GM12878 (cell line): ENCODE results near the gene CEND1. TPM values are rescaled to one million over a fixed set of nuclear protein-coding genes. Genes with fewer than 3 reads are reported as not detected.

Experiments
- ATF7 ChIP-seq: fragments of 450-650 bp; IDR thresholded peaks from 2 replicates; pipeline ENCODE4 v1.6.1; 2016; ENCODE audit warnings: low read depth, mild to moderate bottlenecking
- BACH1 ChIP-seq: fragments of 450-650 bp; IDR thresholded peaks from 2 replicates; pipeline ENCODE4 v1.6.1; 2017; ENCODE audit warnings: mild to moderate bottlenecking, borderline replicate concordance
- BHLHE40 ChIP-seq, 2 experiments: fragments of 450-650 bp in 1 of 2; IDR thresholded peaks; 2 replicates each; pipeline ENCODE4 v1.6.1; 2011 to 2017; ENCODE audit warnings: low read depth in 2 of 2, borderline replicate concordance in 1 of 2, improper control_type of control experiment in 1 of 2, low read length in 1 of 2, mild to moderate bottlenecking in 1 of 2
- BRCA1 ChIP-seq: IDR thresholded peaks from 2 replicates; pipeline ENCODE4 v1.6.1; 2011; ENCODE audit warnings: low read depth, low read length, improper control_type of control experiment
- CBFB ChIP-seq: IDR thresholded peaks from 2 replicates; pipeline ENCODE4 v1.6.1; 2016; ENCODE audit warnings: antibody characterized with exemption, low read depth
- CEBPB ChIP-seq, 2 experiments: fragments of 150-350 bp in 1 of 2; IDR thresholded peaks; 2 replicates each; pipeline ENCODE4 v1.6.1; 2012 to 2014; ENCODE audit warnings: low read depth in 2 of 2, low read length in 2 of 2, borderline replicate concordance in 1 of 2, inconsistent platforms in 1 of 2
- CREM ChIP-seq: IDR thresholded peaks from 2 replicates; pipeline ENCODE4 v1.6.1; 2014; ENCODE audit warnings: antibody characterized with exemption, low read depth
- FOXM1 ChIP-seq: IDR thresholded peaks from 2 replicates; pipeline ENCODE4 v1.6.1; 2012; ENCODE audit warnings: low read depth, mild to moderate bottlenecking, inconsistent platforms, low read length, moderate library complexity
- GATAD2B ChIP-seq: fragments of 450-650 bp; conservative IDR thresholded peaks from 2 replicates; pipeline ENCODE4 v1.6.1; 2017; ENCODE audit warnings: low read depth, mild to moderate bottlenecking, moderate library complexity
- HDAC6 ChIP-seq: fragments of 200-600 bp; sonication (generic); IDR thresholded peaks from one replicate; pipeline ENCODE4 v1.8.0; 2017; ENCODE audit warnings: antibody characterized with exemption; ENCODE audit not compliant: unreplicated experiment
- MYB ChIP-seq: fragments of 150-350 bp; IDR thresholded peaks from 2 replicates; pipeline ENCODE4 v1.6.1; 2014; ENCODE audit warnings: mild to moderate bottlenecking, low read depth, low read length, borderline replicate concordance
- NBN ChIP-seq: fragments of 450-650 bp; IDR thresholded peaks from 2 replicates; pipeline ENCODE4 v1.6.1; 2016
- NFYB ChIP-seq: IDR thresholded peaks from 2 replicates; pipeline ENCODE4 v1.6.1; 2011; ENCODE audit warnings: low read depth, mild to moderate bottlenecking, low read length, improper control_type of control experiment, moderate library complexity; ENCODE audit not compliant: insufficient read depth
- PML ChIP-seq: IDR thresholded peaks from 2 replicates; pipeline ENCODE4 v1.6.1; 2012; ENCODE audit warnings: low read length, inconsistent platforms
- RCOR1 ChIP-seq: conservative IDR thresholded peaks from 2 replicates; pipeline ENCODE4 v1.6.1; 2012; ENCODE audit warnings: low read depth, low read length, improper control_type of control experiment
- RFX5 ChIP-seq: IDR thresholded peaks from 2 replicates; pipeline ENCODE4 v1.6.1; 2011; ENCODE audit warnings: low read depth, low read length, improper control_type of control experiment
- SIN3A ChIP-seq: IDR thresholded peaks from 2 replicates; pipeline ENCODE4 v1.6.1; 2012; ENCODE audit warnings: low read depth, low read length, improper control_type of control experiment
- SIX5 ChIP-seq: IDR thresholded peaks from 2 replicates; pipeline ENCODE4 v1.6.1; 2011; ENCODE audit warnings: mild to moderate bottlenecking, low read depth, low read length, moderate library complexity; ENCODE audit not compliant: severe bottlenecking
- SMAD5 ChIP-seq: IDR thresholded peaks from 2 replicates; pipeline ENCODE4 v1.6.1; 2016; ENCODE audit warnings: antibody characterized with exemption, low read depth
- SPI1 ChIP-seq: IDR thresholded peaks from 2 replicates; pipeline ENCODE4 v1.6.1; 2011; ENCODE audit warnings: low read depth, mild to moderate bottlenecking, low read length, moderate library complexity, borderline replicate concordance; ENCODE audit not compliant: insufficient read depth
- WRNIP1 ChIP-seq: IDR thresholded peaks from 2 replicates; pipeline ENCODE4 v1.6.1; 2011; ENCODE audit warnings: low read depth, low read length, improper control_type of control experiment, borderline replicate concordance
- ZNF207 ChIP-seq: fragments of 450-650 bp; IDR thresholded peaks from 2 replicates; pipeline ENCODE4 v1.6.1; 2014; ENCODE audit warnings: antibody characterized with exemption, mild to moderate bottlenecking, borderline replicate concordance
- ZNF217 ChIP-seq: fragments of 450-650 bp; IDR thresholded peaks from 2 replicates; pipeline ENCODE4 v1.6.1; 2017; ENCODE audit warnings: antibody characterized with exemption, mild to moderate bottlenecking
- ZNF384 ChIP-seq: IDR thresholded peaks from 2 replicates; pipeline ENCODE4 v1.6.1; 2012; ENCODE audit warnings: low read depth, mild to moderate bottlenecking, low read length, improper control_type of control experiment, borderline replicate concordance
- polyA plus RNA-seq, 11 experiments: library from polyadenylated mRNA; depleted of rRNA in 4 of 11; unstranded in 6 of 11; stranded (reverse) in 5 of 11; fragments of >200 nt; fragmentation: Nextera tagmentation in 4 of 11; fragmentation: Illumina TruSeq in 1 of 11; extraction: Ambion mirVana in 4 of 11; extraction: Trizol in 1 of 11; gene quantifications; 1 replicate in 1 of 11; 2 replicates in 10 of 11; pipeline versions ENCODE4 v1.2.1 to v1.2.3, GENCODE V29; 2011 to 2016; ENCODE audit warnings: inconsistent platforms in 2 of 11, missing spikeins in 2 of 11, low read depth in 1 of 11
- total RNA-seq, 4 experiments: library from RNA; depleted of rRNA in 3 of 4; stranded (reverse); fragments of >200 nt in 3 of 4; fragmentation: Illumina TruSeq in 1 of 4; extraction: Trizol in 1 of 4; gene quantifications; 2 replicates each; pipeline versions ENCODE4 v1.2.1 to v1.2.3, GENCODE V29; 2013 to 2021
- TF ChIP-seq, protein P1 (sequence below): fragments of 150-350 bp; IDR thresholded peaks from 2 replicates; pipeline ENCODE4 v1.6.1; 2014; ENCODE audit warnings: mild to moderate bottlenecking, low read depth, low read length
- TF ChIP-seq, protein P2 (sequence below): IDR thresholded peaks from 2 replicates; pipeline ENCODE4 v1.6.1; 2011; ENCODE audit warnings: mild to moderate bottlenecking, low read depth, low read length, moderate library complexity; ENCODE audit not compliant: insufficient replicate concordance
- TF ChIP-seq, protein P3 (sequence below): fragments of 450-650 bp; IDR thresholded peaks from 2 replicates; pipeline ENCODE4 v1.6.1; 2017; ENCODE audit warnings: low read depth, mild to moderate bottlenecking, moderate library complexity
- TF ChIP-seq, protein P4 (sequence below): IDR thresholded peaks from 2 replicates; pipeline ENCODE4 v1.6.1; 2011; ENCODE audit warnings: low read depth, low read length, improper control_type of control experiment, borderline replicate concordance

The CEND1 gene
- total and polyA plus RNA-seq, 10 of the 15 experiments (the other 5 are each of a cell fraction or from before 2014, with no cell fraction given) = 0.31 to 13.6 (median 7.2) TPM; not detected in 1

DNA sequence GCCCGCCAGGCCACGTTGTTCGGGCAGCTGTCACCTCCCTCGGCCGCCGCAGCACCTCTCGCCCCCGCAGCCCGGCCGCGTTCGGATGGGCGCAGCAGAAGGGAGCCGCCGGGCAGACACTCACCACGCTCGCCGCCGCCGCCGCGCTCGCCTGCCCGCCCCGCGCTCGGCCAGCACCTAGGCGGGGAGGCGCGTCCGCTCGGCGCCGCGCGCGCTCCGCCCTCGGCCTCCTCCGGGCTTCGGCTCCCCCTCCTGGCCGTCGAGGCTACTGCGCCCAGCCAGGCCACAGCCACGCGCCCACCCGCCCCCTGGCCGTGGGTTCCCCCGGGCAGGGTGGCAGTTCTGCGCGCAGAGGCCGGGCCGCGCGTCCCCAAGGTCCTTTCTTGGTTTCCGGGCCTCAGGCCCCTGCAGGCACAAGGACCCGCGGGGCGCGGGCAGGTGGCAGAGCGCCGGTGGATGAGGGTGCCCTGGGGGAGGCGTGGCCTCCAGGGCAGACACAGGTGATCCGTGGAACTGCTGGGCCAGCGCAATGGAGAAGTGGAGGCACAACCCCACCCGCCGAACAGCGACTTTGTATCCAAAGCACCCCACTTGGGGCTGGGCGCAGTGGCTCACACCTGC lies 8.3 kb upstream of the CEND1 start, which contains the start of gene SLC25A22 (continued):
- no peak for TF ChIP-seq MYB
- no peak for TF ChIP-seq CEBPB (IDR thresholded peaks at IDR 0.05; ENCODE audit: borderline replicate concordance in 1 of 2, low read depth in 2 of 2, low read length in 2 of 2)
- TF ChIP-seq, protein P1, sequence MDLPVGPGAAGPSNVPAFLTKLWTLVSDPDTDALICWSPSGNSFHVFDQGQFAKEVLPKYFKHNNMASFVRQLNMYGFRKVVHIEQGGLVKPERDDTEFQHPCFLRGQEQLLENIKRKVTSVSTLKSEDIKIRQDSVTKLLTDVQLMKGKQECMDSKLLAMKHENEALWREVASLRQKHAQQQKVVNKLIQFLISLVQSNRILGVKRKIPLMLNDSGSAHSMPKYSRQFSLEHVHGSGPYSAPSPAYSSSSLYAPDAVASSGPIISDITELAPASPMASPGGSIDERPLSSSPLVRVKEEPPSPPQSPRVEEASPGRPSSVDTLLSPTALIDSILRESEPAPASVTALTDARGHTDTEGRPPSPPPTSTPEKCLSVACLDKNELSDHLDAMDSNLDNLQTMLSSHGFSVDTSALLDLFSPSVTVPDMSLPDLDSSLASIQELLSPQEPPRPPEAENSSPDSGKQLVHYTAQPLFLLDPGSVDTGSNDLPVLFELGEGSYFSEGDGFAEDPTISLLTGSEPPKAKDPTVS = no peak
- 0 out of 2 replicates have a peak, but pooled peaks have one; percentile 39 for TF ChIP-seq ZNF217
- TF ChIP-seq SMAD5 = no peak
- no peak for TF ChIP-seq RFX5
- no peak for TF ChIP-seq NFYB
- peak; percentile 73 for TF ChIP-seq GATAD2B
- TF ChIP-seq SPI1 = no peak
- TF ChIP-seq HDAC6 = no peak
- TF ChIP-seq CBFB = no peak
- TF ChIP-seq, protein P2, sequence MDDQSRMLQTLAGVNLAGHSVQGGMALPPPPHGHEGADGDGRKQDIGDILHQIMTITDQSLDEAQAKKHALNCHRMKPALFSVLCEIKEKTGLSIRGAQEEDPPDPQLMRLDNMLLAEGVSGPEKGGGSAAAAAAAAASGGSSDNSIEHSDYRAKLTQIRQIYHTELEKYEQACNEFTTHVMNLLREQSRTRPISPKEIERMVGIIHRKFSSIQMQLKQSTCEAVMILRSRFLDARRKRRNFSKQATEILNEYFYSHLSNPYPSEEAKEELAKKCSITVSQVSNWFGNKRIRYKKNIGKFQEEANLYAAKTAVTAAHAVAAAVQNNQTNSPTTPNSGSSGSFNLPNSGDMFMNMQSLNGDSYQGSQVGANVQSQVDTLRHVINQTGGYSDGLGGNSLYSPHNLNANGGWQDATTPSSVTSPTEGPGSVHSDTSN = no peak
- TF ChIP-seq, protein P3, sequence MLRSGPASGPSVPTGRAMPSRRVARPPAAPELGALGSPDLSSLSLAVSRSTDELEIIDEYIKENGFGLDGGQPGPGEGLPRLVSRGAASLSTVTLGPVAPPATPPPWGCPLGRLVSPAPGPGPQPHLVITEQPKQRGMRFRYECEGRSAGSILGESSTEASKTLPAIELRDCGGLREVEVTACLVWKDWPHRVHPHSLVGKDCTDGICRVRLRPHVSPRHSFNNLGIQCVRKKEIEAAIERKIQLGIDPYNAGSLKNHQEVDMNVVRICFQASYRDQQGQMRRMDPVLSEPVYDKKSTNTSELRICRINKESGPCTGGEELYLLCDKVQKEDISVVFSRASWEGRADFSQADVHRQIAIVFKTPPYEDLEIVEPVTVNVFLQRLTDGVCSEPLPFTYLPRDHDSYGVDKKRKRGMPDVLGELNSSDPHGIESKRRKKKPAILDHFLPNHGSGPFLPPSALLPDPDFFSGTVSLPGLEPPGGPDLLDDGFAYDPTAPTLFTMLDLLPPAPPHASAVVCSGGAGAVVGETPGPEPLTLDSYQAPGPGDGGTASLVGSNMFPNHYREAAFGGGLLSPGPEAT = no peak
- TF ChIP-seq SIX5 = no peak
- TF ChIP-seq ZNF207 = no peak
- TF ChIP-seq BACH1 = peak; percentile 93
- no peak for TF ChIP-seq ZNF384
- TF ChIP-seq BHLHE40 (IDR thresholded peaks at IDR 0.05; ENCODE audit: borderline replicate concordance in 1 of 2, low read depth in 2 of 2, low read length in 1 of 2) = peak in 1 of 2 experiments; percentile 29; a peak in 1 of 4 replicates
- TF ChIP-seq NBN = no peak
- TF ChIP-seq, protein P4, sequence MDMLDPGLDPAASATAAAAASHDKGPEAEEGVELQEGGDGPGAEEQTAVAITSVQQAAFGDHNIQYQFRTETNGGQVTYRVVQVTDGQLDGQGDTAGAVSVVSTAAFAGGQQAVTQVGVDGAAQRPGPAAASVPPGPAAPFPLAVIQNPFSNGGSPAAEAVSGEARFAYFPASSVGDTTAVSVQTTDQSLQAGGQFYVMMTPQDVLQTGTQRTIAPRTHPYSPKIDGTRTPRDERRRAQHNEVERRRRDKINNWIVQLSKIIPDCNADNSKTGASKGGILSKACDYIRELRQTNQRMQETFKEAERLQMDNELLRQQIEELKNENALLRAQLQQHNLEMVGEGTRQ = no peak
- no peak for TF ChIP-seq SIN3A
- no peak for TF ChIP-seq RCOR1
- no peak for TF ChIP-seq FOXM1
- no peak for TF ChIP-seq WRNIP1
- no peak for TF ChIP-seq ATF7
- no peak for TF ChIP-seq BRCA1
- no peak for TF ChIP-seq PML
- TF ChIP-seq CREM = no peak
